GM21360 (cell line): Measurements from ENCODE around the gene F9.

Source experiments
- ATAC-seq: cut with Tn5 transposase; IDR thresholded peaks from one replicate; pipeline ENCODE4 v1.9.1; 2021; ENCODE audit warnings: mild to moderate bottlenecking, moderate library complexity; ENCODE audit not compliant: unreplicated experiment

The F9 gene

GRCh38 chrX:139596068-139596467, 65.5 kb downstream of the F9 start:
- ATAC-seq: no peak

- no peak for ATAC-seq
These were observed 69.6 kb downstream of the F9 start for GRCh38 chrX:139600105-139600504.
